NCI-H1417 treated with DMSO at 0.1 percent for 48 hours (cell line): Measurements from ENCODE around the gene FAM124B.

Experiments
- DNase-seq: peaks from one replicate; lab custom pipeline; 2025; lab: John Stamatoyannopoulos, UW

Gene FAM124B

GRCh38 chr2:224335991-224336390 is 65.9 kb downstream of the FAM124B start:
- DNase-seq = no peak

DNA sequence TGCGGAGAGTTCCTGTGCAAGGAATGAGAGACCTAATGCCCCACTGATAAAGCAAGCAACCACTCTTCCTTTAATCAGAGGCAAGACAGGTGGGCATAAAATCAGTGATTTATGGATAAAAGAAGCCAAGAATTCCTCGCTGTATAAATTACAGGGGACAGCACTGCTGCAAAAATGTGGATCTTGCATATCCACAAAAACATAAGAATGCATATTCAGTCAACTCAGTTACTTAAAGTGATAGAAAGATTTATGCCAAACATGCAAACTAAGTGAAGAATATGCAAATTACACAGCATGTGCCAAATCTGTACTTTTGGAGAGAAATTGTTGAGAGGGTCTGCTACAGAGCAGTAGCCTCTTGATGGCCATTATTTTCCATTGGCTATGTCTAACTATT is 67.2 kb downstream of the FAM124B start:
- DNase-seq = no peak

DNA sequence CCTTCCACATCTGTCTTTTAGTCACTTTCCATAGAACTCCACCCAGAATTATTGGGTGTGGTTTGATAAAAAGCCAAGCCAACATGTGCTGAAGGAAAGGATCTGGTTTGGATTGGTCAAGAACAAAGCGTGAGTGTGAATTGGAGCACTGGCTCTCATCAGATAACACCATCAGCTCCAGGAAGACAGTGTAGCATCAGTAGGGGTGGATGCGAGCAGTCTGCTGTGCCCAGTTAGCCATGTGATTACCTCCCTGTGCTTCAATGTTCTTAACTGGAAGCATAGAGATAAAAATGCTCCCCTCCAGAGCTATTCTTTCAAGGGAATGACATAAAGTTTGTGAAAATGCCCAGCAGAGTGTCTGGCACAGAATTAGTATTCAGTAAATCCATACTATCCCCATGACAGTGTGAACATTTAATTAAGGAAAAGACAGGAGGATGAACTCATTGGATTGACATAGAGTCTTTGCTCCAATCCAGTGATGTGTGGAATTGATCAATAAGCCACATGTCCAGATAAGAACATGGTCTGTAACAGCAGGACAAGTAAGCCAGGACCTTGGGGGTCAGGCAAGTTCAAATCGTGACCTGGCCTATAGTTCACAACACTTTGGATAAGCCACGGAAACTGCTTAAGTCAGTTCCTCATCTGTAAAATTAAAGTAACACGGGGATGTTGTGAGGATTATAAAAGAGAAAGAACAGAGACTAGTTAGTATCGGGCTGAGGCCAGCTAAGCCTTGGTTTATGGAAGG is 68.0 kb downstream of the FAM124B start:
- DNase-seq = no peak

DNA sequence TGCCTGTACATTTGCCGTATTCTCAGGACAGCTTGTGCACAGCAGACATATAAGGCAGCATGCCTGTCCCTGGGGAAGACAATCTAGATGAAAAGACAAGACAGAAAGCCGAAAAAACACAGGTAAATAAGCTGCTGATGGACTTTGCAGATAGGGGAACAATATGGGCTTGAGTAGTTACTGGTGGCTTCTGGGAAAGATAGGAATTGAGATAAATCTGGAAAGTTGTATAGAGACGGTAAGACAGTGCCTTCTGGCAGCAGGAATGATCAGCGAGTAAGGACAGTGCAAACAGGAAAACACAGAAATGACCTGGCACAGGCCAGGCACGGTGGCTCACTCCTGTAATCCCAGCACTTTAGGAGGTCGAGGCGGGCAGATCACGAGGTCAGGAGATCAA is 70.2 kb downstream of the FAM124B start:
- no peak for DNase-seq

GRCh38 chr2:224328798-224329197 is 73.1 kb downstream of the FAM124B start:
- no peak for DNase-seq
